OCI-LY7 (cell line): ENCODE data around the gene IFT43. TPM values are rescaled to one million over a fixed set of nuclear protein-coding genes. Genes with fewer than 3 reads are reported as not detected.

Experiments
- BruUV-seq: library from RNA; stranded (reverse); fragments of 400-500 nt; replicated peaks from 2 replicates; lab custom pipeline; 2021; lab: Mats Ljungman, UMichigan
- CTCF ChIA-PET: fragments of 300-600 bp; sonication (Branson Sonifier 250); formaldehyde crosslinking; loops from one replicate; lab custom pipeline; 2022; ENCODE audit warnings: antibody characterized with exemption; ENCODE audit not compliant: unreplicated experiment; lab: Charles Lee
- POLR2A ChIA-PET: fragments of 300-600 bp; sonication (Branson Sonifier 250); formaldehyde crosslinking; loops from one replicate; lab custom pipeline; 2022; ENCODE audit warnings: antibody characterized with exemption; lab: Charles Lee
- DNase-seq: peaks from one replicate; pipeline ENCODE4 v3.0.0-alpha.2; 2015; ENCODE audit warnings: low spot score
- H2AFZ ChIP-seq: fragments of 200-600 bp; sonication (generic), shearing (Covaris generic); 2 replicates; pipeline ENCODE4 v1.6.1; 2014; ENCODE audit warnings: mild to moderate bottlenecking, antibody characterized with exemption, low read length, moderate library complexity
- H3K27ac ChIP-seq: fragments of 200-600 bp; sonication (generic); 2 replicates; pipeline ENCODE4 v1.5.1; 2014; ENCODE audit warnings: mixed run types, low read depth, mild to moderate bottlenecking, moderate library complexity, low read length, inconsistent platforms; ENCODE audit not compliant: poor library complexity, severe bottlenecking
- H3K36me3 ChIP-seq: fragments of 200-600 bp; sonication (generic); 2 replicates; pipeline ENCODE4 v1.6.1; 2014; ENCODE audit warnings: mild to moderate bottlenecking, antibody characterized with exemption, low read length, moderate library complexity, mixed read lengths; ENCODE audit not compliant: insufficient read depth
- H3K4me1 ChIP-seq: fragments of 200-600 bp; sonication (generic); 2 replicates; pipeline ENCODE4 v1.5.1; 2014; ENCODE audit warnings: mild to moderate bottlenecking, low read length; ENCODE audit not compliant: insufficient read depth, poor library complexity, severe bottlenecking
- H3K4me2 ChIP-seq: fragments of 200-600 bp; sonication (generic); 2 replicates; pipeline ENCODE4 v1.6.1; 2014; ENCODE audit warnings: mild to moderate bottlenecking, low read length
- H3K4me3 ChIP-seq: fragments of 200-600 bp; sonication (generic); 2 replicates; pipeline ENCODE4 v1.5.1; 2014; ENCODE audit warnings: mild to moderate bottlenecking, low read depth, low read length; ENCODE audit not compliant: poor library complexity, severe bottlenecking
- H3K79me2 ChIP-seq: fragments of 200-600 bp; sonication (generic); 2 replicates; pipeline ENCODE4 v1.6.1; 2016; ENCODE audit warnings: low read depth, mild to moderate bottlenecking, low read length, moderate library complexity, mixed read lengths; ENCODE audit not compliant: insufficient read depth
- H3K9me2 ChIP-seq: fragments of 200-600 bp; sonication (generic); 2 replicates; pipeline ENCODE4 v1.6.1; 2016; ENCODE audit warnings: mild to moderate bottlenecking, low read length, mixed read lengths; ENCODE audit not compliant: insufficient read depth
- H3K9me3 ChIP-seq: fragments of 200-600 bp; sonication (generic); 2 replicates; pipeline ENCODE4 v1.6.1; 2014; ENCODE audit warnings: mild to moderate bottlenecking, mixed run types, low read length, mixed read lengths
- H4K20me1 ChIP-seq: fragments of 200-600 bp; sonication (generic); 2 replicates; pipeline ENCODE4 v1.6.1; 2014; ENCODE audit warnings: mild to moderate bottlenecking, antibody characterized with exemption, low read length, moderate library complexity, mixed read lengths; ENCODE audit not compliant: insufficient read depth
- CTCF ChIP-seq: fragments of 200-600 bp; sonication (generic); conservative IDR thresholded peaks from 2 replicates; pipeline ENCODE4 v1.5.1; 2014; ENCODE audit warnings: mild to moderate bottlenecking, antibody characterized with exemption, low read length, moderate library complexity, mixed read lengths
- EZH2phosphoT487 ChIP-seq: fragments of 200-600 bp; sonication (generic); IDR thresholded peaks from 2 replicates; pipeline ENCODE4 v1.6.1; 2018; ENCODE audit warnings: low read depth, borderline replicate concordance, mild to moderate bottlenecking, mixed run types, antibody characterized with exemption, low read length, moderate library complexity, mixed read lengths
- intact Hi-C: fragments of 100-400 bp; cut with micrococcal nuclease; formaldehyde crosslinking; loops from one replicate; pipeline ENCODE4 v1.10.0; 2022; ENCODE audit not compliant: unreplicated experiment
- total RNA-seq, 2 experiments: library from RNA; depleted of rRNA in 1 of 2; stranded (reverse); fragments of >200 nt in 1 of 2; shearing (Covaris generic) in 1 of 2; gene quantifications; 2 replicates each; pipeline ENCODE4 v1.2.3, GENCODE V29; 2014 to 2022

Gene IFT43
- total RNA-seq, 2 experiments from 2014 or later: 9.3 to 13.6 TPM

- Histone ChIP-seq H3K4me1 (peaks cover 13% of the 10 kb centered on the region), H3K79me2 (no peaks in the 10 kb centered on the region), H4K20me1 (no peaks in the 10 kb centered on the region), H3K36me3 (no peaks in the 10 kb centered on the region), H3K9me3 (no peaks in the 10 kb centered on the region), H3K27ac (no peak overlapping the region), H3K4me3 (no peak overlapping the region), H2AFZ (no peak overlapping the region), H3K4me2 (no peak overlapping the region), H3K9me2 (no peaks in the 10 kb centered on the region)
- intact Hi-C loops: no loop called here
- ChIA-PET CTCF (no interaction called here), POLR2A (interaction anchor here (0.8 kb wide), 1 partner anchor 8 kb away, joined by 3 read pairs; no protein-coding TSS in a partner anchor)
- TF ChIP-seq CTCF: no peak
- no peak for TF ChIP-seq EZH2phosphoT487
- DNase-seq: no peak
- BruUV-seq: no TSS peak
These were observed 1.8 kb downstream of the IFT43 start for GRCh38 chr14:75987201-75987970.

GRCh38 chr14:75989134-75989533 lies 3.6 kb downstream of the IFT43 start:
- Histone ChIP-seq H3K9me3 (no peaks in the 10 kb centered on the region), H2AFZ (no peak overlapping the region), H3K4me2 (no peak overlapping the region), H3K27ac (no peak overlapping the region), H3K36me3 (no peaks in the 10 kb centered on the region), H3K79me2 (no peaks in the 10 kb centered on the region), H3K4me1 (peaks cover 15% of the 10 kb centered on the region), H4K20me1 (no peaks in the 10 kb centered on the region), H3K4me3 (no peak overlapping the region), H3K9me2 (no peaks in the 10 kb centered on the region)
- DNase-seq: no peak
- BruUV-seq: no TSS peak
- no peak for TF ChIP-seq CTCF
- TF ChIP-seq EZH2phosphoT487: no peak
- ChIA-PET CTCF (no interaction called here), POLR2A (no interaction called here)
- intact Hi-C loops: no loop called here

- no peaks in the 10 kb centered on the region for H3K36me3 ChIP-seq
- H3K27ac ChIP-seq: no peak overlapping the region
- no peak overlapping the region for H2AFZ ChIP-seq
- BruUV-seq: no TSS peak
- intact Hi-C loops: no loop called here
- H3K9me3 ChIP-seq: no peaks in the 10 kb centered on the region
- H3K4me3 ChIP-seq: no peak overlapping the region
- CTCF ChIA-PET: no interaction called here
- TF ChIP-seq CTCF (no peak), EZH2phosphoT487 (no peak)
- H3K79me2 ChIP-seq: no peaks in the 10 kb centered on the region
- POLR2A ChIA-PET: no interaction called here
- H3K4me1 ChIP-seq: peaks cover 15% of the 10 kb centered on the region
- H3K4me2 ChIP-seq: no peak overlapping the region
- no peaks in the 10 kb centered on the region for H4K20me1 ChIP-seq
- no peak for DNase-seq
- no peaks in the 10 kb centered on the region for H3K9me2 ChIP-seq
These were observed 4.7 kb downstream of the IFT43 start for GRCh38 chr14:75990297-75990696.
